Loucy (cell line): ENCODE results near the gene ALDH4A1.

Experiments used
- H2AFZ ChIP-seq: fragments of 200-600 bp; sonication (generic); 2 replicates; pipeline ENCODE4 v1.6.0; 2016; ENCODE audit warnings: antibody characterized with exemption, mild to moderate bottlenecking, low read length, moderate library complexity
- H3F3A ChIP-seq: fragments of 200-600 bp; 2 replicates; pipeline ENCODE4 v1.6.0; 2016; ENCODE audit warnings: antibody characterized with exemption, low read depth, mild to moderate bottlenecking
- H3K27me3 ChIP-seq: fragments of 200-600 bp; sonication (generic); 2 replicates; pipeline ENCODE4 v1.6.1; 2014; ENCODE audit warnings: low read length, mild to moderate bottlenecking; ENCODE audit not compliant: insufficient read depth, poor library complexity, severe bottlenecking
- H3K36me3 ChIP-seq: fragments of 200-600 bp; sonication (generic); 2 replicates; pipeline ENCODE4 v1.6.1; 2016; ENCODE audit warnings: low read length; ENCODE audit not compliant: insufficient read depth
- H3K4me1 ChIP-seq: fragments of 200-600 bp; sonication (generic); 2 replicates; pipeline ENCODE4 v1.5.1; 2014; ENCODE audit warnings: low read length, mild to moderate bottlenecking; ENCODE audit not compliant: insufficient read depth, poor library complexity, severe bottlenecking
- H3K4me2 ChIP-seq: fragments of 200-600 bp; sonication (generic); 2 replicates; pipeline ENCODE4 v1.6.0; 2014; ENCODE audit warnings: antibody characterized with exemption, low read length, low read depth, mild to moderate bottlenecking; ENCODE audit not compliant: poor library complexity, severe bottlenecking
- H3K4me3 ChIP-seq: fragments of 200-600 bp; sonication (generic); 2 replicates; pipeline ENCODE4 v1.5.1; 2014; ENCODE audit warnings: low read length, mild to moderate bottlenecking, mixed read lengths; ENCODE audit not compliant: poor library complexity, severe bottlenecking
- H3K79me2 ChIP-seq: fragments of 200-600 bp; sonication (generic); 2 replicates; pipeline ENCODE4 v1.6.1; 2014; ENCODE audit warnings: low read length; ENCODE audit not compliant: insufficient read depth
- H3K9ac ChIP-seq: fragments of 200-600 bp; sonication (generic); 2 replicates; pipeline ENCODE4 v1.6.0; 2014; ENCODE audit warnings: mild to moderate bottlenecking, low read depth, low read length, moderate library complexity; ENCODE audit not compliant: poor library complexity, severe bottlenecking
- H3K9me2 ChIP-seq: fragments of 200-600 bp; sonication (generic); replicated peaks from 2 replicates; pipeline ENCODE4 v1.6.1; 2016; ENCODE audit warnings: low read depth, low read length, mixed read lengths
- H3K9me3 ChIP-seq: fragments of 200-600 bp; sonication (generic); 2 replicates; pipeline ENCODE4 v1.6.1; 2014; ENCODE audit warnings: mild to moderate bottlenecking, antibody characterized with exemption, low read length, low read depth; ENCODE audit not compliant: insufficient read depth
- H4K20me1 ChIP-seq: fragments of 200-600 bp; sonication (generic); 2 replicates; pipeline ENCODE4 v1.6.0; 2014; ENCODE audit warnings: antibody characterized with exemption, low read length, mild to moderate bottlenecking; ENCODE audit not compliant: insufficient read depth, poor library complexity, severe bottlenecking
- EZH2phosphoT487 ChIP-seq: fragments of 200-600 bp; IDR thresholded peaks from 2 replicates; pipeline ENCODE4 v1.6.1; 2018; ENCODE audit warnings: antibody characterized with exemption, mild to moderate bottlenecking, moderate library complexity, borderline replicate concordance
- TF ChIP-seq, protein P1 (sequence below): fragments of 200-600 bp; sonication (generic); conservative IDR thresholded peaks from 2 replicates; pipeline ENCODE4 v1.5.1; 2014; ENCODE audit warnings: mild to moderate bottlenecking, antibody characterized with exemption, low read length

The ALDH4A1 gene

DNA sequence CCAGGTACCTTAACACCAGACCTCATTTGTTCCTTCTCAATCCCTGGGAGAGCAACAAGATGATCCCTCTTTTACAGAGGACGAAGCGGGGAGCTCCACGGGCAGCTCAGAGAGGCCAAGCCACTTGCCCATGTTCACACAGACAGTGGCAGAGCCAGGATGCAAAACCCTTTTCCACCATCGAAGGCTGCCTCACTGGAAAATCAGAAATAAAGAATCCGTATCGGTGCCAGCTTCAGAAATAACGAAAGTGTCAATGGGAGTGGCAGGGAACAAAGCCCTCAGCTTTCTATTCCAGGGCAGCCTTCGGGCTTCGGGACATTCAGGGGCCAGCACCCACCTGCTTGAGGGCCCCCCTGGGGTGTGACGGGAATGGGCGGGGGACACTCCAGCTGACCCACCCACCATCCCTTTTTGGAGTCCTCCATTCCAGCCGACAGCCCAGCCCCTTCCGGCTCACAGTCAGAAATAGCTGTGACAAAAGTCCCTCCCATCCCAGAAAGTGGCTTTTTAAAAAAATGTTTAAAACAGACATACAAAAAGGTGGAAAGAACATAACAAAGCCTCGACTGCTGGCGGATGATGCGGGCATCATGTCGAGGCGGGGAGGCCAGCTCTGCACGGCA is 48.2 kb upstream of the ALDH4A1 start:
- Histone ChIP-seq H3K79me2 (peaks cover 95% of the 10 kb centered on the region), H3K27me3 (no peaks in the 10 kb centered on the region), H4K20me1 (peaks cover 38% of the 10 kb centered on the region), H3K9me3 (no peaks in the 10 kb centered on the region), H3K4me1 (peaks cover 95% of the 10 kb centered on the region), H3K36me3 (no peaks in the 10 kb centered on the region), H3K9ac (peak overlapping the region; percentile 66), H3K4me2 (peak overlapping the region; percentile 81), H3K4me3 (peak overlapping the region; percentile 79), H3K9me2 (no peaks in the 10 kb centered on the region), H3F3A (0 out of 2 replicates have a peak, but pooled peaks cover 5% of the 10 kb centered on the region), H2AFZ (no peak overlapping the region)
- TF ChIP-seq EZH2phosphoT487, result no peak
- TF ChIP-seq, protein P1, sequence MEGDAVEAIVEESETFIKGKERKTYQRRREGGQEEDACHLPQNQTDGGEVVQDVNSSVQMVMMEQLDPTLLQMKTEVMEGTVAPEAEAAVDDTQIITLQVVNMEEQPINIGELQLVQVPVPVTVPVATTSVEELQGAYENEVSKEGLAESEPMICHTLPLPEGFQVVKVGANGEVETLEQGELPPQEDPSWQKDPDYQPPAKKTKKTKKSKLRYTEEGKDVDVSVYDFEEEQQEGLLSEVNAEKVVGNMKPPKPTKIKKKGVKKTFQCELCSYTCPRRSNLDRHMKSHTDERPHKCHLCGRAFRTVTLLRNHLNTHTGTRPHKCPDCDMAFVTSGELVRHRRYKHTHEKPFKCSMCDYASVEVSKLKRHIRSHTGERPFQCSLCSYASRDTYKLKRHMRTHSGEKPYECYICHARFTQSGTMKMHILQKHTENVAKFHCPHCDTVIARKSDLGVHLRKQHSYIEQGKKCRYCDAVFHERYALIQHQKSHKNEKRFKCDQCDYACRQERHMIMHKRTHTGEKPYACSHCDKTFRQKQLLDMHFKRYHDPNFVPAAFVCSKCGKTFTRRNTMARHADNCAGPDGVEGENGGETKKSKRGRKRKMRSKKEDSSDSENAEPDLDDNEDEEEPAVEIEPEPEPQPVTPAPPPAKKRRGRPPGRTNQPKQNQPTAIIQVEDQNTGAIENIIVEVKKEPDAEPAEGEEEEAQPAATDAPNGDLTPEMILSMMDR, result no peak

GRCh38 chr1:18949686-18950400 is 47.5 kb upstream of the ALDH4A1 start:
- H3K4me2 ChIP-seq, result peak overlapping the region; percentile 81
- H3F3A ChIP-seq, result 0 out of 2 replicates have a peak, but pooled peaks cover 5% of the 10 kb centered on the region
- H3K79me2 ChIP-seq, result peaks cover 95% of the 10 kb centered on the region
- H3K36me3 ChIP-seq, result no peaks in the 10 kb centered on the region
- peak overlapping the region; percentile 79 for H3K4me3 ChIP-seq
- H3K4me1 ChIP-seq, result peaks cover 95% of the 10 kb centered on the region
- H4K20me1 ChIP-seq, result peaks cover 31% of the 10 kb centered on the region
- no peak overlapping the region for H2AFZ ChIP-seq
- H3K9ac ChIP-seq, result peak overlapping the region; percentile 66
- H3K9me2 ChIP-seq, result no peaks in the 10 kb centered on the region
- H3K9me3 ChIP-seq, result no peaks in the 10 kb centered on the region
- TF ChIP-seq EZH2phosphoT487, result no peak
- TF ChIP-seq, protein P1, result peak; percentile 47
- no peaks in the 10 kb centered on the region for H3K27me3 ChIP-seq

DNA sequence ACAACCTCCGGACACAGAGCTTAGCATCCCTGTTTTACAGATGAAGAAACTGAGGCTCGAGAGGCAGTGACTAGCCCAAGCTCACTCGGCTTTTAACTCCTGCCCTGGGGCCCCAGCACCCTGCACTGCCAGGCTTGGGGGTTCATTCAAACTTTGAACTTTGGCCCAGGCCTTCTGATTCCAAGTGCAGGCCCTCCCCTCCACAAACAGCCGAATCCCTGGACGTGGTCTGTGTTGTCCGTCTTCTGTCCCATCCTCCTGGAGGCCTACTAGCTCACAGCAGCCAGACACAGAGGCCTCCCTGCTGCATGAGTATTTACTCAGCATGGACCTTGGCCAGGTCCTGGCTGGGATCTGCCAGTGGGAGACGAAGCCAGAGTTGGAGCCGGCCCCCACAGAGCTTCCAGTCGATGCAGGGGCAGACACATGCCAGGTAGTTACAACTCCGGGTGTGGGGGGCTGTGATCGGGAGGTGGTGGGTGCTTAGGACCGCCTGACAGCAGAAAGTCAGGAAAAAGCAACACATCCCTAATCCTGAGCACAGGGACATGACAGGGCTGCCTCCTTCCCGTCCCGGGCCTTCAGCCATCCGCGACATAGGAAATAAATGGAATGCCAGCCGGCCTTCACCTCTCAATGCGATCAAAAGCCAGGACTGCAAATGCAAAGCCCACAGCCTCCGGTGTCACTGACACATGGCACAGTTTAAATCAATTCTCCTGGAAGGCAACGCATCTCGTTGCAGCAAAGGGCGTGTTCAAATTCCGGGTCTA is 46.7 kb upstream of the ALDH4A1 start:
- Histone ChIP-seq H3K9me2 (no peaks in the 10 kb centered on the region), H3K9ac (peak overlapping the region; percentile 66), H3F3A (0 out of 2 replicates have a peak, but pooled peaks cover 5% of the 10 kb centered on the region), H3K4me2 (peak overlapping the region; percentile 81), H2AFZ (no peak overlapping the region), H3K36me3 (no peaks in the 10 kb centered on the region), H3K4me1 (peaks cover 93% of the 10 kb centered on the region), H4K20me1 (peaks cover 28% of the 10 kb centered on the region), H3K9me3 (no peaks in the 10 kb centered on the region), H3K79me2 (peaks cover 95% of the 10 kb centered on the region), H3K4me3 (peak overlapping the region; percentile 79), H3K27me3 (no peaks in the 10 kb centered on the region)
- TF ChIP-seq EZH2phosphoT487, result no peak
- TF ChIP-seq, protein P1, result no peak
